ENCODE data around the gene GLP1R. TPM values are rescaled to one million over a fixed set of nuclear protein-coding genes. Genes with fewer than 3 reads are reported as not detected.

GLP1R gene
- total RNA-seq, 1 donor from 2014 or later: not detected

DNA sequence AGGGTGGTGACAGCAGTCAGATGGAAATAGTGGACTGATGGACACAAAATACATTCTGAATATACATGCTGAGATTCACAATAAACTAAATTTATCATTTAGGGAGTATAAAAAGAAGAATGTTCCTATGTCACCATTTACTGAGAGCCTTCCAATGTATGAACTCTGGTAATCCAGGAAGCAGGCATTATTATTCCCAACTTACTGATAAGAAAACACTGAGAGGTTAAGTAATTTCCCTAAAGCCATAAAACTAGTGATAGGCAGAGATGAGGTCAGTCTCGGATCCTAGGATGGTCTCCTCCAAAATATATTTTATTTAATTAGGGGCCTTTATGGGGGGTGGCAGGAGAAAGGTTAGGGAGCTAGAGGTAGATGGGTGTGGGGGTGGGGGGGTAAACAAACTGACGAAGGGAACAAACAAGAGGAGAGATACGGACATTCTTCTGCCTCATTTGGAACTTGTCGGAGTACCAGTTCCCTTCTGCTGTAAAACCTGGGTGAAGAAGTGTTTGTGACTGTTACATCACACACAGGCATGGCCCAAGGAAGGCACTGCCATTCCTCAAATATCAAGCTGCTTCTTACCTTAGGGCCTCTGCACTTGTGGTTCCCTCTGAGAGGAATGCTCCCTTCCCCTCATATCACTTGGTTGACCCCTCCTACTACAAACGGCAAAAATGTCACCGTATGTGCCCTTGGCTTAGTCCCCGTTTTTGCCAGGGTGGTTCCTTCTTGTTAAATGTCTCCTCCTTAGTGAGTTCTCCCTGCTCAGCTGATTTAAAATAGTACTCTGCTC lies 59.7 kb downstream of the GLP1R start:
- no peaks in the 10 kb centered on the region for H3K27me3 Mint-ChIP-seq (ENCODE audit: unreplicated experiment)
- H3K36me3 Mint-ChIP-seq (ENCODE audit: unreplicated experiment): peaks cover 47% of the 10 kb centered on the region
- H3K4me1 Mint-ChIP-seq (ENCODE audit: unreplicated experiment): no peaks in the 10 kb centered on the region
- H3K9me3 Mint-ChIP-seq (ENCODE audit: unreplicated experiment): no peaks in the 10 kb centered on the region
- TF ChIP-seq, protein P1, sequence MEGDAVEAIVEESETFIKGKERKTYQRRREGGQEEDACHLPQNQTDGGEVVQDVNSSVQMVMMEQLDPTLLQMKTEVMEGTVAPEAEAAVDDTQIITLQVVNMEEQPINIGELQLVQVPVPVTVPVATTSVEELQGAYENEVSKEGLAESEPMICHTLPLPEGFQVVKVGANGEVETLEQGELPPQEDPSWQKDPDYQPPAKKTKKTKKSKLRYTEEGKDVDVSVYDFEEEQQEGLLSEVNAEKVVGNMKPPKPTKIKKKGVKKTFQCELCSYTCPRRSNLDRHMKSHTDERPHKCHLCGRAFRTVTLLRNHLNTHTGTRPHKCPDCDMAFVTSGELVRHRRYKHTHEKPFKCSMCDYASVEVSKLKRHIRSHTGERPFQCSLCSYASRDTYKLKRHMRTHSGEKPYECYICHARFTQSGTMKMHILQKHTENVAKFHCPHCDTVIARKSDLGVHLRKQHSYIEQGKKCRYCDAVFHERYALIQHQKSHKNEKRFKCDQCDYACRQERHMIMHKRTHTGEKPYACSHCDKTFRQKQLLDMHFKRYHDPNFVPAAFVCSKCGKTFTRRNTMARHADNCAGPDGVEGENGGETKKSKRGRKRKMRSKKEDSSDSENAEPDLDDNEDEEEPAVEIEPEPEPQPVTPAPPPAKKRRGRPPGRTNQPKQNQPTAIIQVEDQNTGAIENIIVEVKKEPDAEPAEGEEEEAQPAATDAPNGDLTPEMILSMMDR (IDR thresholded peaks at IDR 0.05): no peak
- no peak overlapping the region for H3K4me3 Mint-ChIP-seq (ENCODE audit: unreplicated experiment)
- DNase-seq (ENCODE audit: extremely low spot score, unreplicated experiment): no peak
- no peak overlapping the region for H3K27ac Mint-ChIP-seq (ENCODE audit: unreplicated experiment)

GRCh38 chr6:39111280-39111679 lies 62.7 kb downstream of the GLP1R start:
- Mint-ChIP-seq H3K36me3 (ENCODE audit: unreplicated experiment) (peaks cover 29% of the 10 kb centered on the region), H3K4me1 (ENCODE audit: unreplicated experiment) (peaks cover 15% of the 10 kb centered on the region), H3K9me3 (ENCODE audit: unreplicated experiment) (no peaks in the 10 kb centered on the region), H3K4me3 (ENCODE audit: unreplicated experiment) (no peak overlapping the region), H3K27me3 (ENCODE audit: unreplicated experiment) (no peaks in the 10 kb centered on the region), H3K27ac (ENCODE audit: unreplicated experiment) (no peak overlapping the region)
- no peak for DNase-seq (ENCODE audit: extremely low spot score, unreplicated experiment)
- TF ChIP-seq, protein P1 (IDR thresholded peaks at IDR 0.05): no peak

DNA sequence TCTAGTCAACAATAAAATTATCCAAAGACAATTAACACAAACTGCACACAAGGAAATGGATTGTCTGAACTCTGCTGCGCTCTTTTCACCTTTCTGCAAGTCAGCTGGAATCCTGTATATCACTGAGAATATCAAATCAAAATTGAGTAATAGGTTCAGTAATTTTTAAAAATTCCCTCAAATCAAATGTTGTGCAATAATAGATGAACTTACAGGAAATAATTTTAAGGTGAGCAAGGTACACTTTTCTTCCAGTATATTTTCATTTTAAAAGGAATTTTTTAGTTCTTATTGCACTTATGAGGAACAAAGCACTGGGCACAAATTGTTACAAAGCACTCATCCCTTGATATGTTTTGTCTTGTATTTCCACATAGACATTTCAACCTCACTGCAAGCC lies 65.2 kb downstream of the GLP1R start:
- no peak overlapping the region for H3K27ac Mint-ChIP-seq (ENCODE audit: unreplicated experiment)
- H3K27me3 Mint-ChIP-seq (ENCODE audit: unreplicated experiment): no peaks in the 10 kb centered on the region
- TF ChIP-seq, protein P1 (IDR thresholded peaks at IDR 0.05): no peak
- no peaks in the 10 kb centered on the region for H3K9me3 Mint-ChIP-seq (ENCODE audit: unreplicated experiment)
- no peak for DNase-seq (ENCODE audit: extremely low spot score, unreplicated experiment)
- H3K4me1 Mint-ChIP-seq (ENCODE audit: unreplicated experiment): peaks cover 15% of the 10 kb centered on the region
- peak overlapping the region; percentile 86 for H3K4me3 Mint-ChIP-seq (ENCODE audit: unreplicated experiment)
- peaks cover 26% of the 10 kb centered on the region for H3K36me3 Mint-ChIP-seq (ENCODE audit: unreplicated experiment)

DNA sequence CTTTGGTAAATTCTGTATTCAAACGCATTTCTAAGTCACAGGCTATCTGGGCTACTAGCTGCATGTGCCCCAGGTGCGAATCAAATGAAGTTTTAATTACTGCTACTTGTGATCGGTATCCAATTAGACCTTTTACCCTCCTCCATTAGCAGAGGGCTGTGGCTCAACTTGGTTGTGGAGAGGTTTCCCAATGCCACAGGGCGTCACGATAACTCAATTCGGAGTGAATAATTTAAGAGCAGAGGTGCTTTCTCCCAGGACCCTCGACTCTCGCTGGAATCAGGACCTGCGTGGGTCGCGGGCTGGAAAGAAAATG lies 65.8 kb downstream of the GLP1R start:
- Mint-ChIP-seq H3K4me3 (ENCODE audit: unreplicated experiment) (peak overlapping the region; percentile 86), H3K36me3 (ENCODE audit: unreplicated experiment) (peaks cover 21% of the 10 kb centered on the region), H3K4me1 (ENCODE audit: unreplicated experiment) (peaks cover 15% of the 10 kb centered on the region), H3K9me3 (ENCODE audit: unreplicated experiment) (no peaks in the 10 kb centered on the region), H3K27me3 (ENCODE audit: unreplicated experiment) (peaks cover 2% of the 10 kb centered on the region), H3K27ac (ENCODE audit: unreplicated experiment) (peak overlapping the region; percentile 52)
- no peak for DNase-seq (ENCODE audit: extremely low spot score, unreplicated experiment)
- TF ChIP-seq, protein P1 (IDR thresholded peaks at IDR 0.05): no peak

DNA sequence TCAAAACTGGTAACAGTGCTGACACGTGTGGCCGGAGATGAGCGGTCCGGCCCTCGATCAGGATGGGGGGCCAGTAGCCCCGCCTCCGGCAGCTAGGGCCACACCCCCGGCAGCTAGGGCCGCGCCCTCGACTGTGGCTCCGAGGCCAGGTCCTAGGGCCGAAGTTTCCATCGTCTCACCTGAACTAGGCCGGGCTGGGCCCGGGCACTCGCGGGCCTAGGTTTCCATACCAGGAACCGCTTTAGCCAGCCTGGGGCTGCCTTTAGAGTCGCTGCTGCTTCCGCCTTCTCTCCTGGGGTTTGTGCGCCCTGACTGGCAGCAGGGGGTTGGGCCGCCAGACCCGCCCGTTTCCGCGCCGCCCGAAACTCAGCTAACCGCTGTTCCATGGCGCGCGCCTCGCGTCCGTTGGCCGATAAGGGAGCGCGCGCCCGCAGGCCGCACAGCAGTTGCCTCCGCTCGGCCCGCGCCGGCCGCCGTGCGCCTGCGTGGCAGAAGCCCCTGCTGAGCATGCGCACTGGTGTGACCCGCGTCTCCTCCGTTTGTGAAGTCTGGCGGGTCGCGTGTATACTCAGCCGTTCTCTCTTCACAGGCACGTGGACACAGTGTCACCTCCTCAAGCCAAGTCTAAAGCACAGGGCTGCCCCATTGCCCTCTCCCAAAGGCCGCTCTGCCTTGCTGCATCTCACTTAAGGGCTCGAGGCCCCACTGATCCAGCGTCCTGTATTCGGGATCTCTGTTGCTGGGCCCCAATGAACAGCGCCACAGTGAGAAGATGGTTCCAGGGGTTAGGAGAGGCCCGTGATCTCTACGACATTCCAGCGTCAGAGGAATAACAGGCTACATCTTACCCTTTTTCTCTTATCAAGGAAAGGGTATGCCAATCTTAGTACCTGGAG lies 66.4 kb downstream of the GLP1R start, which contains the start of gene SAYSD1:
Gene SAYSD1, minus strand, starts transcription at position 483 of the 896 bp plus-strand sequence. Its CDS starts 97 bp downstream, at position 386.
- Mint-ChIP-seq H3K27me3 (ENCODE audit: unreplicated experiment) (peaks cover 8% of the 10 kb centered on the region), H3K9me3 (ENCODE audit: unreplicated experiment) (no peaks in the 10 kb centered on the region), H3K4me1 (ENCODE audit: unreplicated experiment) (peaks cover 15% of the 10 kb centered on the region), H3K36me3 (ENCODE audit: unreplicated experiment) (peaks cover 20% of the 10 kb centered on the region), H3K4me3 (ENCODE audit: unreplicated experiment) (peak within 1 kb of the TSS; percentile 86), H3K27ac (ENCODE audit: unreplicated experiment) (peak within 1 kb of the TSS; percentile 83)
- DNase-seq (ENCODE audit: extremely low spot score, unreplicated experiment): peak; percentile 97
- TF ChIP-seq, protein P1 (IDR thresholded peaks at IDR 0.05): no peak

Measured in osteocyte (in vitro differentiated cells).